Measurements from ENCODE around the gene ELOB. TPM values are rescaled to one million over a fixed set of nuclear protein-coding genes. Genes with fewer than 3 reads are reported as not detected.

The ELOB gene
- polyA plus RNA-seq, 1 donor = 175 TPM

Other genes with a start within 250 kb of the ELOB start
- 16.8 TPM for gene CEMP1, start 245.9 kb downstream of the ELOB start, polyA plus RNA-seq
- gene PDPK1, start 239.3 kb downstream of the ELOB start, polyA plus RNA-seq = 39.7 TPM
- gene KCTD5, start 94.8 kb downstream of the ELOB start, polyA plus RNA-seq = 20.0 TPM
- 1.3 TPM for gene PRSS27, start 57.1 kb downstream of the ELOB start, polyA plus RNA-seq
- 688 TPM for gene SRRM2, start 24.6 kb downstream of the ELOB start, polyA plus RNA-seq
- 0.13 TPM for gene PRSS33, start 10.3 kb upstream of the ELOB start, polyA plus RNA-seq
- not detected for gene PRSS41, start 21.2 kb upstream of the ELOB start, polyA plus RNA-seq
- 0.49 TPM for gene PRSS21, start 40.0 kb upstream of the ELOB start, polyA plus RNA-seq
- gene ZG16B, start 53.0 kb upstream of the ELOB start, polyA plus RNA-seq = 4.3 TPM
- gene PRSS22, start 80.9 kb upstream of the ELOB start, polyA plus RNA-seq = 0.63 TPM
- gene FLYWCH2, start 105.9 kb upstream of the ELOB start, polyA plus RNA-seq = 9.4 TPM
- gene FLYWCH1, start 134.7 kb upstream of the ELOB start, polyA plus RNA-seq = 22.0 TPM
- 0.66 TPM for gene KREMEN2, start 187.0 kb upstream of the ELOB start, polyA plus RNA-seq
- gene PAQR4, start 192.1 kb upstream of the ELOB start, polyA plus RNA-seq = 16.4 TPM
- gene PKMYT1, start 203.2 kb upstream of the ELOB start, polyA plus RNA-seq = 11.0 TPM
- 5.2 TPM for gene CLDN9, start 235.6 kb upstream of the ELOB start, polyA plus RNA-seq
- 26.0 TPM for gene CLDN6, start 240.9 kb upstream of the ELOB start, polyA plus RNA-seq
- gene TNFRSF12A, start 243.1 kb upstream of the ELOB start, polyA plus RNA-seq = 48.4 TPM
- gene HCFC1R1, start 246.7 kb upstream of the ELOB start, polyA plus RNA-seq = 57.8 TPM
- 46.7 TPM for gene THOC6, start 246.8 kb upstream of the ELOB start, polyA plus RNA-seq

Data from large intestine (tissue), 1 donor.